Activated CD4-positive, CD25-positive, alpha-beta regulatory T cell treated with anti-CD3 and anti-CD28 coated beads, Interleukin-2, amount 50 U/mL, for 16 hours (primary cell): Measurements from ENCODE around the gene CACNG4.

ENCODE experiments used
- DNase-seq: peaks from one replicate; pipeline ENCODE4 v3.0.0-alpha.2; 2020; ENCODE audit warnings: low read depth, low spot score

The CACNG4 gene

GRCh38 chr17:67041941-67042899 is 77.7 kb downstream of the CACNG4 start:
- DNase-seq, result no peak

GRCh38 chr17:67043283-67043682 is 78.8 kb downstream of the CACNG4 start:
- DNase-seq, result no peak

- no peak for DNase-seq
Observed at GRCh38 chr17:67044016-67044772, 79.7 kb downstream of the CACNG4 start, which contains the start of gene CACNG1. Gene CACNG1, plus strand, starts transcription at chr17:67044554. Its CDS starts 107 bp downstream, at chr17:67044661.

GRCh38 chr17:67044940-67045339 is 80.4 kb downstream of the CACNG4 start:
- no peak for DNase-seq

- no peak for DNase-seq
Observed at GRCh38 chr17:67046398-67046797, 81.9 kb downstream of the CACNG4 start.

GRCh38 chr17:67047382-67047781 is 82.9 kb downstream of the CACNG4 start:
- no peak for DNase-seq

GRCh38 chr17:67049025-67049739 is 84.7 kb downstream of the CACNG4 start:
- no peak for DNase-seq

GRCh38 chr17:67050066-67050465 is 85.6 kb downstream of the CACNG4 start:
- DNase-seq, result no peak

- DNase-seq, result no peak
Observed at GRCh38 chr17:67050471-67051154, 86.1 kb downstream of the CACNG4 start.

- no peak for DNase-seq
Observed at GRCh38 chr17:67051155-67051538, 86.6 kb downstream of the CACNG4 start.

GRCh38 chr17:67051837-67052236 is 87.3 kb downstream of the CACNG4 start:
- DNase-seq, result no peak

GRCh38 chr17:67052720-67053437 is 88.4 kb downstream of the CACNG4 start:
- no peak for DNase-seq

GRCh38 chr17:67053438-67054000 is 89.0 kb downstream of the CACNG4 start:
- no peak for DNase-seq

- no peak for DNase-seq
Observed at GRCh38 chr17:67054011-67054591, 89.6 kb downstream of the CACNG4 start.

- DNase-seq, result no peak
Observed at GRCh38 chr17:67054608-67055007, 90.1 kb downstream of the CACNG4 start.

GRCh38 chr17:67055041-67055443 is 90.5 kb downstream of the CACNG4 start:
- DNase-seq, result no peak

GRCh38 chr17:67055811-67056745 is 91.6 kb downstream of the CACNG4 start:
- no peak for DNase-seq

GRCh38 chr17:67056746-67057490 is 92.4 kb downstream of the CACNG4 start:
- DNase-seq, result no peak
